HepG2 (cell line): ENCODE results near the gene SERTAD3. TPM values are rescaled to one million over a fixed set of nuclear protein-coding genes. Genes with fewer than 3 reads are reported as not detected.

Experiments used
- BRD4 ChIP-seq: sonication (generic); formaldehyde crosslinking; IDR thresholded peaks from 2 replicates; pipeline ENCODE4 v1.4.0; 2020; ENCODE audit warnings: missing genetic modification reagents
- DNMT1 ChIP-seq: sonication (generic); formaldehyde crosslinking; IDR thresholded peaks from 2 replicates; pipeline ENCODE4 v1.5.1; 2020; ENCODE audit warnings: mild to moderate bottlenecking, missing genetic modification reagents
- PCBP2 ChIP-seq: fragments of 200-400 bp; formaldehyde crosslinking; optimal IDR thresholded peaks from 2 replicates; pipeline ENCODE3; 2018; ENCODE audit warnings: low read length, low read depth; ENCODE audit not compliant: poor library complexity, severe bottlenecking
- SP140L ChIP-seq: sonication (generic); formaldehyde crosslinking; IDR thresholded peaks from 2 replicates; pipeline ENCODE4 v1.4.0; 2020; ENCODE audit warnings: missing genetic modification reagents, borderline replicate concordance
- TRIM24 ChIP-seq: sonication (generic); formaldehyde crosslinking; IDR thresholded peaks from 2 replicates; pipeline ENCODE4 v1.8.0; 2022; ENCODE audit warnings: mild to moderate bottlenecking, missing genetic modification reagents
- TSC22D2 ChIP-seq: sonication (generic); formaldehyde crosslinking; IDR thresholded peaks from 2 replicates; pipeline ENCODE4 v1.5.1; 2020; ENCODE audit warnings: missing genetic modification reagents, mild to moderate bottlenecking, borderline replicate concordance
- ZBTB7B ChIP-seq: sonication (generic); formaldehyde crosslinking; IDR thresholded peaks from 2 replicates; pipeline ENCODE4 v1.4.0; 2020; ENCODE audit warnings: missing genetic modification reagents
- ZNF121 ChIP-seq: sonication (generic); formaldehyde crosslinking; IDR thresholded peaks from 2 replicates; pipeline ENCODE4 v1.5.0; 2020; ENCODE audit warnings: mild to moderate bottlenecking, missing genetic modification reagents
- ZNF138 ChIP-seq: sonication (generic); formaldehyde crosslinking; IDR thresholded peaks from 2 replicates; pipeline ENCODE4 v1.5.0; 2020; ENCODE audit warnings: mild to moderate bottlenecking, low read depth, missing genetic modification reagents
- ZNF253 ChIP-seq: sonication (generic); formaldehyde crosslinking; IDR thresholded peaks from 2 replicates; pipeline ENCODE4 v1.8.0; 2022; ENCODE audit warnings: mild to moderate bottlenecking, missing genetic modification reagents, borderline replicate concordance
- ZNF558 ChIP-seq: sonication (generic); formaldehyde crosslinking; IDR thresholded peaks from 2 replicates; pipeline ENCODE4 v1.9.0; 2022; ENCODE audit warnings: mild to moderate bottlenecking, missing genetic modification reagents, borderline replicate concordance
- ZNF644 ChIP-seq: IDR thresholded peaks from 2 replicates; pipeline ENCODE4 v1.6.1; 2016; ENCODE audit warnings: low read depth
- ZNF660 ChIP-seq: sonication (generic); formaldehyde crosslinking; IDR thresholded peaks from 2 replicates; pipeline ENCODE4 v1.5.1; 2020; ENCODE audit warnings: mild to moderate bottlenecking, low read depth, missing genetic modification reagents, borderline replicate concordance
- ZNF766 ChIP-seq: sonication (generic); formaldehyde crosslinking; IDR thresholded peaks from 2 replicates; pipeline ENCODE4 v1.5.0; 2020; ENCODE audit warnings: missing genetic modification reagents, borderline replicate concordance
- ZNF776 ChIP-seq: sonication (generic); formaldehyde crosslinking; IDR thresholded peaks from 2 replicates; pipeline ENCODE4 v1.4.0; 2020; ENCODE audit warnings: mild to moderate bottlenecking, missing genetic modification reagents
- ZNF782 ChIP-seq: sonication (generic); formaldehyde crosslinking; IDR thresholded peaks from 2 replicates; pipeline ENCODE4 v1.4.0; 2020; ENCODE audit warnings: missing genetic modification reagents, mild to moderate bottlenecking, borderline replicate concordance
- ZNF841 ChIP-seq: sonication (generic); formaldehyde crosslinking; IDR thresholded peaks from 2 replicates; pipeline ENCODE4 v1.8.1; 2023; ENCODE audit warnings: missing genetic modification reagents, borderline replicate concordance
- polyA plus RNA-seq, 8 experiments: library from polyadenylated mRNA; depleted of rRNA in 3 of 8; stranded (reverse) in 7 of 8; unstranded in 1 of 8; fragments of >200 nt; fragmentation: Illumina TruSeq in 4 of 8; extraction: Trizol in 4 of 8; gene quantifications; 2 replicates each; pipeline versions ENCODE4 v1.2.1 to v1.2.3, GENCODE V29; 2011 to 2016; ENCODE audit warnings: low read depth in 4 of 8, missing spikeins in 1 of 8, mixed read lengths in 1 of 8; ENCODE audit not compliant: insufficient read depth in 1 of 8
- total RNA-seq, 5 experiments: library from RNA; depleted of rRNA; stranded (reverse); fragments of >200 nt; fragmentation: Illumina TruSeq; extraction: Trizol; gene quantifications; 2 replicates each; pipeline ENCODE4 v1.2.3, GENCODE V29; 2016; ENCODE audit warnings: low read depth in 1 of 5
- TF ChIP-seq, protein P1 (sequence below): sonication (generic); formaldehyde crosslinking; IDR thresholded peaks from 2 replicates; pipeline ENCODE4 v1.4.0; 2020; ENCODE audit warnings: missing genetic modification reagents
- TF ChIP-seq, protein P2 (sequence below): sonication (generic); formaldehyde crosslinking; IDR thresholded peaks from 2 replicates; pipeline ENCODE4 v1.5.0; 2020; ENCODE audit warnings: missing genetic modification reagents
- TF ChIP-seq, protein P3 (sequence below): sonication (generic); formaldehyde crosslinking; IDR thresholded peaks from 2 replicates; pipeline ENCODE4 v1.8.1; 2023; ENCODE audit warnings: mild to moderate bottlenecking, missing genetic modification reagents, borderline replicate concordance
- TF ChIP-seq, protein P4 (sequence below): IDR thresholded peaks from 2 replicates; pipeline ENCODE4 v1.6.1; 2012; ENCODE audit warnings: inconsistent platforms

The SERTAD3 gene
- total and polyA plus RNA-seq, 2 of the 13 experiments (the other 11 are each of a cell fraction or from before 2014, with no cell fraction given), result 9.6 to 16.9 TPM

DNA sequence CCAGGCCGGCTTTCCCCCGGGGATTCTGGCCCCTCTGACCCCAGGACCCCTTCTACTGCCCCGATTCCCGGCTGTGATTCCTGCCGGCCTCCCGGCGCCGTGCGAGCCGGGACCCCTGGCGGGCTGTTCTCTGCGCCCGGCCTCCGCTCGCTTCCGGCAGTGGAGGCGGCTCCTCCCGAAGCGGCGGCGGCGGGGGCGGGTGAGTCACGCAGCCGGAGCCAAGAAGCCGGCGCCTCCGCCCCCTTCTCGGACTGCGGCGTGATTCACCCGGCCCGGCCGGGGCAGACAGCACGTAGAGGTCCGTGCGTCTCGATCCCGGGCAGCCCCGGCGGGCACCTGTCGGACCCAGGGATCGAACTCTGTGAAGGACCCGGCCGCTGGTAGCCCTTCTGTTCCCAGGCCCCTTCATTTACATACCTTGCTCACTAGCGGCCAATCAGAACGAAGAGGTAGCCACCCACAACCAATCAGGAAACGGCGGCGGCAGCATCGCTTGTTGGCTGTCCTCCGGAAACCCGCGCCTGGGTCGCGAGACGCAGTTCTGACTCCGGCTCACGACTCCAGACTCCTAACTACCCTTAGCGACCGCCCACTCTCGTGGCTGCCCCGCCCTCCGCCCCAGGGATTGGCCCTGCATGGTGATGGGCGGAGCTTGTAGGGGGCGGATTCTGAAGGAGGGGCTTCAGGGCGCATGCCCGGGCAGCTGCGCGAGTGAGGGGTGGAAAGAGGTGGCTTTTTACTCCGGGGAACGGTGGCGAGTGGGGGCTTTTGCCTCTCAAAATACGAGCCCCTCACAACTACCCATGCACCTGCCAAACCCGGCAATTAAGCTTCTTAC, 18.5 kb downstream of the SERTAD3 start, which contains the start of gene SERTAD1 (continued):
- TF ChIP-seq, protein P1, sequence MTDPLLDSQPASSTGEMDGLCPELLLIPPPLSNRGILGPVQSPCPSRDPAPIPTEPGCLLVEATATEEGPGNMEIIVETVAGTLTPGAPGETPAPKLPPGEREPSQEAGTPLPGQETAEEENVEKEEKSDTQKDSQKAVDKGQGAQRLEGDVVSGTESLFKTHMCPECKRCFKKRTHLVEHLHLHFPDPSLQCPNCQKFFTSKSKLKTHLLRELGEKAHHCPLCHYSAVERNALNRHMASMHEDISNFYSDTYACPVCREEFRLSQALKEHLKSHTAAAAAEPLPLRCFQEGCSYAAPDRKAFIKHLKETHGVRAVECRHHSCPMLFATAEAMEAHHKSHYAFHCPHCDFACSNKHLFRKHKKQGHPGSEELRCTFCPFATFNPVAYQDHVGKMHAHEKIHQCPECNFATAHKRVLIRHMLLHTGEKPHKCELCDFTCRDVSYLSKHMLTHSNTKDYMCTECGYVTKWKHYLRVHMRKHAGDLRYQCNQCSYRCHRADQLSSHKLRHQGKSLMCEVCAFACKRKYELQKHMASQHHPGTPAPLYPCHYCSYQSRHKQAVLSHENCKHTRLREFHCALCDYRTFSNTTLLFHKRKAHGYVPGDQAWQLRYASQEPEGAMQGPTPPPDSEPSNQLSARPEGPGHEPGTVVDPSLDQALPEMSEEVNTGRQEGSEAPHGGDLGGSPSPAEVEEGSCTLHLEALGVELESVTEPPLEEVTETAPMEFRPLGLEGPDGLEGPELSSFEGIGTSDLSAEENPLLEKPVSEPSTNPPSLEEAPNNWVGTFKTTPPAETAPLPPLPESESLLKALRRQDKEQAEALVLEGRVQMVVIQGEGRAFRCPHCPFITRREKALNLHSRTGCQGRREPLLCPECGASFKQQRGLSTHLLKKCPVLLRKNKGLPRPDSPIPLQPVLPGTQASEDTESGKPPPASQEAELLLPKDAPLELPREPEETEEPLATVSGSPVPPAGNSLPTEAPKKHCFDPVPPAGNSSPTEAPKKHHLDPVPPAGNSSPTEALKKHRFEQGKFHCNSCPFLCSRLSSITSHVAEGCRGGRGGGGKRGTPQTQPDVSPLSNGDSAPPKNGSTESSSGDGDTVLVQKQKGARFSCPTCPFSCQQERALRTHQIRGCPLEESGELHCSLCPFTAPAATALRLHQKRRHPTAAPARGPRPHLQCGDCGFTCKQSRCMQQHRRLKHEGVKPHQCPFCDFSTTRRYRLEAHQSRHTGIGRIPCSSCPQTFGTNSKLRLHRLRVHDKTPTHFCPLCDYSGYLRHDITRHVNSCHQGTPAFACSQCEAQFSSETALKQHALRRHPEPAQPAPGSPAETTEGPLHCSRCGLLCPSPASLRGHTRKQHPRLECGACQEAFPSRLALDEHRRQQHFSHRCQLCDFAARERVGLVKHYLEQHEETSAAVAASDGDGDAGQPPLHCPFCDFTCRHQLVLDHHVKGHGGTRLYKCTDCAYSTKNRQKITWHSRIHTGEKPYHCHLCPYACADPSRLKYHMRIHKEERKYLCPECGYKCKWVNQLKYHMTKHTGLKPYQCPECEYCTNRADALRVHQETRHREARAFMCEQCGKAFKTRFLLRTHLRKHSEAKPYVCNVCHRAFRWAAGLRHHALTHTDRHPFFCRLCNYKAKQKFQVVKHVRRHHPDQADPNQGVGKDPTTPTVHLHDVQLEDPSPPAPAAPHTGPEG, result no peak
- TF ChIP-seq ZNF121 (CRISPR knock-in tag), result peak; percentile 31; the same call in 1 of the 2 replicates
- TF ChIP-seq ZNF644 (CRISPR knock-in tag), result no peak
- no peak for TF ChIP-seq ZNF841
- TF ChIP-seq TSC22D2 (CRISPR knock-in tag), result no peak
- peak; percentile 39; the same call in 1 of the 2 replicates for TF ChIP-seq BRD4
- TF ChIP-seq, protein P2, sequence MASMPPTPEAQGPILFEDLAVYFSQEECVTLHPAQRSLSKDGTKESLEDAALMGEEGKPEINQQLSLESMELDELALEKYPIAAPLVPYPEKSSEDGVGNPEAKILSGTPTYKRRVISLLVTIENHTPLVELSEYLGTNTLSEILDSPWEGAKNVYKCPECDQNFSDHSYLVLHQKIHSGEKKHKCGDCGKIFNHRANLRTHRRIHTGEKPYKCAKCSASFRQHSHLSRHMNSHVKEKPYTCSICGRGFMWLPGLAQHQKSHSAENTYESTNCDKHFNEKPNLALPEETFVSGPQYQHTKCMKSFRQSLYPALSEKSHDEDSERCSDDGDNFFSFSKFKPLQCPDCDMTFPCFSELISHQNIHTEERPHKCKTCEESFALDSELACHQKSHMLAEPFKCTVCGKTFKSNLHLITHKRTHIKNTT, result no peak
- TF ChIP-seq ZBTB7B (CRISPR knock-in tag), result peak; percentile 11; the same call in 1 of the 2 replicates
- TF ChIP-seq ZNF776 (CRISPR knock-in tag), result no peak
- no peak for TF ChIP-seq SP140L
- TF ChIP-seq, protein P3, sequence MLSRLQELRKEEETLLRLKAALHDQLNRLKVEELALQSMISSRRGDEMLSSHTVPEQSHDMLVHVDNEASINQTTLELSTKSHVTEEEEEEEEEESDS (CRISPR knock-in tag), result no peak
- no peak; the same call in 1 of the 2 replicates for TF ChIP-seq ZNF558 (CRISPR knock-in tag)
- TF ChIP-seq, protein P4, sequence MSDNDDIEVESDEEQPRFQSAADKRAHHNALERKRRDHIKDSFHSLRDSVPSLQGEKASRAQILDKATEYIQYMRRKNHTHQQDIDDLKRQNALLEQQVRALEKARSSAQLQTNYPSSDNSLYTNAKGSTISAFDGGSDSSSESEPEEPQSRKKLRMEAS, result peak; percentile 65
- TF ChIP-seq ZNF660 (CRISPR knock-in tag), result no peak; the same call in 1 of the 2 replicates
- TF ChIP-seq ZNF766, result no peak
- TF ChIP-seq DNMT1 (CRISPR knock-in tag), result no peak
- TF ChIP-seq ZNF138 (CRISPR knock-in tag), result 0 out of 2 replicates have a peak, but pooled peaks have one; percentile 44
- no peak for TF ChIP-seq PCBP2
- TF ChIP-seq ZNF782 (CRISPR knock-in tag), result peak; percentile 7; the same call in 1 of the 2 replicates
- TF ChIP-seq TRIM24 (CRISPR knock-in tag), result no peak
- peak; percentile 62; the same call in 1 of the 2 replicates for TF ChIP-seq ZNF253 (CRISPR knock-in tag)
